ENCODE results near the gene DAW1. TPM values are rescaled to one million over a fixed set of nuclear protein-coding genes. Genes with fewer than 3 reads are reported as not detected.
A peak's percentile ranks its signal among the peaks of the same experiment; 100 is the strongest.
"Not testable (repeated sequence)": the region's sequence is repeated elsewhere in the genome, so short reads cannot be mapped to it uniquely, and the experiment has no call there.

The DAW1 gene
- total RNA-seq, 1 donor from 2014 or later: 0.20 TPM

DNA sequence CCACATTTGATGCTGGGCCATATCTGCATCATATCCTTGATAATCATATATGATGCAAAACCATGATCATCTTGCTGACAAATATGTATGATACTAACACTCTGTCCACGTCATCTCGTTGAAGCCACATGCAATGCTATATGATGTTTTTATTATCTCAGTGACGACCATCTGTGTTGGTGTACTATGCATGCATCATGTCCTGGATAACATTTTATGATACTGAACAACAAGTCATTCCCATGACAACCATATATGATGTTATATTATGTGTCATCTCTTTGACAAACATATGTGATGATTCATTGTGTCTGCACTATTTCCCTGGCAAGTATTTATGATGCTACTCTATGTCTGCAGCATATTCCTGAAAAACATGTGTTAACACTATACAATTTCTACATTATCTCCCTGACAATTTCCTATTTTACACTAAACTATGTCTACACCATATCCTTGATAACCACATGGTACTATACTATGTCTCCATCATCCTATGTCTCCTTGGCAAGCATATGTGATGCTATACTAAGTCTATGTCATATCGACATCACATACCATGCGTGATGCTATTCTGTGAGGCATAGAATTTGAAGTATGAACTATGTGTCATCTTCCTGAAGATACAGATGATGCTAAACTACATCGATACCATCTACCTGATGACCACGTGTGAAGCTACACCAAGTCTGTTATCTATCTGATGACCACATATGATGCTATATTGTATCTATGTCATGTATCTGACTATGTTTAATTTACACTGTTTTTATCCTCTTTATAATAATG, 37.0 kb downstream of the DAW1 start:
- peak in 1 of 2 donors; percentile 19 for DNase-seq (ENCODE audit: low read depth in 2 of 2)

DNA sequence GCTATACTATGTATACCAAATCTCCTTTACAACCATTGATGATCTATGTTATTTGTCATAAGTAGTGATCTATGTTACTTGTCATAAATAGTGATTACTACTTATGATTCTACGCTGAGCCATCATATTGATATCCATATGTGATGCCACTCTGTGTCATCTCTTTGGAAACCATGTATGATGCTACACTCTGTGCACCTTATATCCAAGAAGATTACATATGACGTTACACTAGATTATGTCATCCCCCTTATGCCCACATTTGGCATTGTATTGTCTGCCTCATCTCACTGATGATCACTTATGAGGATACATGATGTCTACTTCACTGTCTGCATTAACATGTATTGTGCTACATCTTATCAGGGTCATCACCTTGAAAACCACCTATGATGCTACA, 42.9 kb downstream of the DAW1 start:
- no peak for DNase-seq (ENCODE audit: low read depth in 2 of 2)

DNA sequence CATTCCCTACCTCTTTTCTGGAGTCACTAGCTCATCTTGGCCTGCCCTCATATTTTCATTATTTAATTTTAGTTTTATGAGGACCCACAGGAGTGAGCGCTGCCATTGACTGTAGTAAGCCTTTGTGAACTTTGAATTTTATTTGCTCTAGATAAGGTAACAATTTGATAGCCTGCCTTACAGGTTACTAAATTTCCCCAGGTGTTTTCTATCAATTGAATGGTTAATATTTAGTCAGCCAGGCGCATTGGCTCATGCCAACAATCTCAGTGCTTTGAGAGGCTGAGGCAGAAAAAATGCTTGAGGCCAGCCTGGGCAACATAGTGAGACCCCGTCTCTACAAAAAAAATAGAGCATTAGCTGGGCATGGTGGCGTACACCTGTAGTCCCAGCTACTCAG, 50.2 kb downstream of the DAW1 start:
- no peak for DNase-seq (ENCODE audit: low read depth in 2 of 2)

GRCh38 chr2:227932001-227932400, 60.6 kb downstream of the DAW1 start:
- no peak for DNase-seq (ENCODE audit: low read depth in 2 of 2)

DNA sequence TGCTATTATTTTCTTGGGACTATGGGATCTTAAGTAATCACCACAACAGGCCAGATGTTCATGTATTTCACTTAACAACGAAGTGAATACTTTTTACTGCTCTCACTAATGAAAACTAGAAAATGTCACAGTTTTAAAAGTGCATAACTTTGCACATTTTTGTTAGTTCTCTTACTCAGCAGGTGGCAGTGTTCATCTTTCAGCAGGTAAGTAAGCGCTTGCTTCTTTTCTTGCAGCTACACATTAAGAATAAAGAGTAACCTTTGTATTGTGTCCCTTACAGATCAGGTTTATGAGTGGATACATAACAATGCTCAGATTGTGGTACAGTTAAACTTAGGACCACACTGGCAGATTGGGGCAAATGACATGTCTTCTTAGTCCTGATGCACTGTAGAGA, 61.0 kb downstream of the DAW1 start:
- no peak for DNase-seq (ENCODE audit: low read depth in 2 of 2)

GRCh38 chr2:227933884-227934283, 62.5 kb downstream of the DAW1 start:
- no peak for DNase-seq (ENCODE audit: low read depth in 2 of 2)

DNA sequence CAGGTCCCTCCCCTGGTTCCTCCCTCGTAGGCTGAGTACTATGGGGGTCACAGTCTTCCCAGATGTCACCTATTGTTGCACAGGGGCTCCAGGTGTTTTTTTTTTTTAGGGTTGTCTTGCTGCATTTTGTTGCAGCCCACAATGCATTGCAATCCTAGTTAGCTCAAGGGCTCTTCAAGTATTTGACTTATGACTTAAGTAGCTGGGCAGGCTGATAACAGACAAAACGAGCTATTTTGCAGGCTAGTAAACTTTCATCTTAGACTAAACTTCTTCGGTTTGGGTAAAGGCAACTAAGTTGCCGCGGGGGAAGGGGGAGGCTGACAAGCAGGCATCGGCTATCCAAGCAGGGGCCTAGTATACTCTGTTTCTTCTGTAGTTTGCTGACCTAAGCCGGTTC, 64.8 kb downstream of the DAW1 start:
- not testable (repeated sequence) for DNase-seq (ENCODE audit: low read depth in 2 of 2)

- peak; percentile 48 to 50 for DNase-seq (ENCODE audit: low read depth in 2 of 2)
Observed at GRCh38 chr2:227939271-227940027, 68.0 kb downstream of the DAW1 start.

DNA sequence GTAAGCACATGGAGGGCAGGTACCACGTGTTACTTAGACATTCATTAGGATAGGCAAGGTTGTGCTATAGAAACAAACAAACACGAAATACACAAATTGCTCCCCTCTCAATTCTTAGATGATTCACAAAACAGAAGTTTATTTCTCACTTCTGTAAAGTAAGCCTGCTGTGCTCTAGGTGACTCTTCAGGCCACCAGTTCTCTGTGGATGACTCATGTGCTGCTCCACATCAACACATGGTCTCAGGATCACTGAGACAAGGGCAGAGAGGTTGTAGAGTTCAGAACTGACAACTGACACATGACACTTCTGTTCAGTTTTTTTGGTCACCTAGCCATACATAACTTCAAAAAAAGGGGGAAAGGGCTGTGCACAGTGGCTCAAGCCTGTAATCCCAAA, 70.6 kb downstream of the DAW1 start:
- no peak for DNase-seq (ENCODE audit: low read depth in 2 of 2)

DNA sequence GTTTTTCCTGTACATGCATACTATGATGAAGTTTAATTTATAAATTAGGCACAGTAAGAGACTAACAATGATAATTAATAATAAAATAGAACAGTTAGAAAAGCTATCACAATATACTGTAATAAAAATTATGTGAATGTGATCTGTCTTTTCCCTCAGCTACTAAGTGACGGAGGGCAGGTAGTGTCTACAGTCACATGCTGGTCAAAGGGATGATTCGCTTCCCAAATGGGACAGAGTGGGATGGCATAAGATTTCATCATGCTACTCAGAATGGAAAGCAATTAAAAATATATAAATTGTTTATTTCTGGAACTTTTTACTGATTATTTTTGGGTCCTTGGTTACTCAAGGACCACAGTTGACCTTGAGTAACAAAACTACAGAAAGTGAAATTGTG, 71.5 kb downstream of the DAW1 start:
- DNase-seq (ENCODE audit: low read depth in 2 of 2): no peak

GRCh38 chr2:227960317-227960716, 88.9 kb downstream of the DAW1 start:
- DNase-seq (ENCODE audit: low read depth in 2 of 2): no peak

DNA sequence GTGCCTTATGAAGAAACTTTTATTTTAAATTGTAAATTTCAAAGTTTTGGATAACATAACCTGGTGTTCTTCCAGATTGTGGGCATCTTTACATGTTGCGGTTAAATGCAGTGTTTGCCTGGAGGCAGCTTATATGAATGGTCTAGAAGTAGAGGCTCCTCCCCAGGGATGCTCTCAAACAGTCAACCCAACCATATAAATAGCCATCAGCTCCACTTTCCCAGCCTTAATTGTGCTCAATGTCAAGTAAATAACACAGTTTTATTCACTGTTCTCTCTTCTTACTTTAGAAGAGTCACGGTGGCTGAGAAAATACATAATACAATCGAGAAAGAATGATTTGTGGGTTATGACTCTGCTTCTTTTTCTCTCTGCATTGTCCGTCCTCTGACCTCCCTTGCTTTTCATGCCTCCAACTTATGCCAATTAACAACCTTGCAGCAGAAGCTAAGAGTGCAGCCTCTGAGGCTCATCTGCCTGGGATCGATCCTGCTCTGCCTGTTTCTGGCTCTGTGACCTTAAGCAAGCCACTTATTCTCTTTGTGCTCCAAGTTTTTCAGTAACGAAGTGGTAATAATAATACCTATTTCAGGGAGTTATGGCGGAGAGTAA, 100.3 kb downstream of the DAW1 start:
- DNase-seq (ENCODE audit: low read depth in 2 of 2): no peak

DNA sequence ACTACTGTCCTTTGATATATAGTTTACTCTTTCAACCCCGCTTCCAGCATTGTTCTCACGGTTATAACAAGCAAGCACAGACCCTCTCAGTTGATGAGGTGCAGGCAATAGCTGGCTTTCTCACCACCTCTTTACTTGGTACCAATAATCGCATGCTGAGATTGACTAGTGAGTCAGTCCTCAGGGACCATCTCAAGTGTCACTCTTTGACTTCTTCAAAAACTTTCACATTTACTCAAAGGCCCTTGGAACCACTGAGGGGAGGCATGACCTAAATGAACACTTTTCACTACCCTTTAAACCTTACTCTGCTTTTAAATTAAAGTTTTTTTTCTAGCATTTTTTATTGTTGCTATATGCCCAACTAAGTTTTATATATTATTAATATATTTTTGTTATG, 101.8 kb downstream of the DAW1 start:
- DNase-seq (ENCODE audit: low read depth in 2 of 2): no peak

Other genes starting within 250 kb of the DAW1 start
- not detected in 2 replicates for gene SCYGR5, start 204.8 kb upstream of the DAW1 start, total RNA-seq
- not detected in 2 replicates for gene SLC19A3, start 153.6 kb upstream of the DAW1 start, total RNA-seq
- not detected in 2 replicates for gene SCYGR6, start 146.9 kb upstream of the DAW1 start, total RNA-seq
- gene SCYGR7, start 143.3 kb upstream of the DAW1 start, total RNA-seq: not detected in 2 replicates
- not detected in 2 replicates for gene SCYGR8, start 125.7 kb upstream of the DAW1 start, total RNA-seq
- gene CCL20, start 57.8 kb upstream of the DAW1 start, total RNA-seq: 0.60 and 2.8 TPM in 2 replicates

Measured in lung microvascular endothelial cell (primary cell).